Kasumi-1 (cell line): ENCODE data around the gene HTRA3.

Source experiments
- DNase-seq, 2 experiments: peaks; one replicate each; lab custom pipeline; 2025; lab: John Stamatoyannopoulos, UW

The HTRA3 gene

GRCh38 chr4:8234715-8235114 lies 34.8 kb upstream of the HTRA3 start:
- no peak for DNase-seq

DNA sequence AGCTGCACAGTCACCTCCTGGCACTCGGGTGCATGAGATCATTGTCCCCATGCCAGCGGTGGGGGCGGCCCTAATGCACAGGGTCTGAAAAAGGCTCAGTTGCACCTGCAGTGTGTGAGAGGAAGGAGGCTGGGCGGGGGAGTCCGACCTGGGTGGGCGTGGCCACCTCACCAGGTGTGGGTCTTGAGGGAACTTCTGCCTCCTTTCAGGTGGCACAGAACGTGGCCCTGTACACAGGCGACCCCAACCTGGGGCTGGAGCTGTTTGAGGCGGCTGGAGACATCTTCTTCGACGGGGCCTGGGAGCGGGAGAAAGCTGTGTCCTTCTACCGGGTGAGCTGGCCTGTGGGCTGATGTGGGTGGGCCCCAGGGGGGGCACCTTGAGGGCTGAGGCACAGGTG lies 34.3 kb upstream of the HTRA3 start:
- DNase-seq = no peak

DNA sequence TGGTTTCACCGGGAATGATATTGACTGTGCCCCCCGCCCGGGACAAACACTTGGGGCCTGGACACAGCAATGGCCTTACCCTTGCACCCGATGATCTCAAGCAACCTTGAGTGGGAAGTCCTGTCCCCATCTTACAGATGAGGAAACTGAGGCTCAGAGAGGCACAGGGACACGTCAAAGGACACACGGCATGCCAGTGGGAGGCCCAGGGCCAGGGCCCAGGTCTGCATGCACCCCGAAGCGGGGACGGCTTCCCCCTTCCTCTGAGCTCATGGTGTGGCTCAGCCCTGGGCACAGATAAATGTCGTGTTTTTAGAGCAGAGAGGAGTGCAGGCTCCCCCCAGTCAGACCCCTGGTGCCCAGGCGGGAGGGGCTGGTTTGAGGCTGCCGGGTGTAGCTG lies 33.9 kb upstream of the HTRA3 start:
- DNase-seq = no peak

GRCh38 chr4:8236106-8236919 lies 33.2 kb upstream of the HTRA3 start:
- DNase-seq = no peak

- no peak for DNase-seq
Observed at GRCh38 chr4:8236920-8237195, 32.7 kb upstream of the HTRA3 start.

GRCh38 chr4:8237256-8237989 lies 32.1 kb upstream of the HTRA3 start:
- DNase-seq = no peak

GRCh38 chr4:8238036-8238511 lies 31.5 kb upstream of the HTRA3 start:
- no peak for DNase-seq

DNA sequence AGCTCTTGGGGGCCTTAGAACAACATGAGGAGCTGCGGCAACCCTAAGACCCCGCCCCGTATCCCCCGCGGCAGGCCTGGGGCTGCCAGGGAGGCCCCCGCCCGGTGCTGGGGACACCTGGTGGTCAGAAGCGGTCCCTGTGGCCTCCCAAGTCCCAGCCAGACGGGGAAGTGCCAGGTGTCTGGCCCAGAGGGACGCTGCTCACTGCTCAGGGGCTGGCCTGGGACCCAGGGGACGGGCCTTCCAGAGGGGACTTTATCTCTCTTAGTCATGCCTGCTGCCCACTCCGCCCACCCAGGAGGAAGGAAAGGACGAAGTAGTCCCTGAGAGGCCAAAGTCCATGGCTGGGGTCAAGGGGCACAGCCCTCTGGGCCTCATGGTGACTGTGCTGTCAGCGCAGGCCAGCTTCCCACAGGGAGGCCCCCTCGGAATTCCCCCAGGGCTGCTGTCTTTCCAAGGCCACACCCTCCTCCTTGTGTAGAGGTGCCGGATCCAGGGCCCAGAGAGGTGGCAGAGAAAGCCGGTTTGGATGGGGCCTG lies 31.0 kb upstream of the HTRA3 start:
- no peak for DNase-seq

DNA sequence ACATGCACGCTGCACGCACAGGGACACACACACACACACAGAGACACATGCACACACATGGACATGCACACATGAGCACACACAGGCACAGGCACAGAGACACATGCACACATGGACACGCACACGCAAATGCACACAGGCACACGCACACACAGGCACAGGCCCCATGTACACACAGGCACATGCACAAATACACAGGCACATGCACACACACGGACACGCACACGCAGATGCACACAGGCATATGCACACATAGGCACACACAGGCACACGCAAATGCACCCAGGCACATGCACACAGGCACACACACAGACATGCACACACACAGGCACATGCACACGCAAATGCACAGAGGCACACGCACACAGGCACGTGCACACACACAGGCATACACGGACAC lies 30.3 kb upstream of the HTRA3 start:
- no peak for DNase-seq

GRCh38 chr4:8239661-8240060 lies 29.9 kb upstream of the HTRA3 start:
- no peak for DNase-seq

DNA sequence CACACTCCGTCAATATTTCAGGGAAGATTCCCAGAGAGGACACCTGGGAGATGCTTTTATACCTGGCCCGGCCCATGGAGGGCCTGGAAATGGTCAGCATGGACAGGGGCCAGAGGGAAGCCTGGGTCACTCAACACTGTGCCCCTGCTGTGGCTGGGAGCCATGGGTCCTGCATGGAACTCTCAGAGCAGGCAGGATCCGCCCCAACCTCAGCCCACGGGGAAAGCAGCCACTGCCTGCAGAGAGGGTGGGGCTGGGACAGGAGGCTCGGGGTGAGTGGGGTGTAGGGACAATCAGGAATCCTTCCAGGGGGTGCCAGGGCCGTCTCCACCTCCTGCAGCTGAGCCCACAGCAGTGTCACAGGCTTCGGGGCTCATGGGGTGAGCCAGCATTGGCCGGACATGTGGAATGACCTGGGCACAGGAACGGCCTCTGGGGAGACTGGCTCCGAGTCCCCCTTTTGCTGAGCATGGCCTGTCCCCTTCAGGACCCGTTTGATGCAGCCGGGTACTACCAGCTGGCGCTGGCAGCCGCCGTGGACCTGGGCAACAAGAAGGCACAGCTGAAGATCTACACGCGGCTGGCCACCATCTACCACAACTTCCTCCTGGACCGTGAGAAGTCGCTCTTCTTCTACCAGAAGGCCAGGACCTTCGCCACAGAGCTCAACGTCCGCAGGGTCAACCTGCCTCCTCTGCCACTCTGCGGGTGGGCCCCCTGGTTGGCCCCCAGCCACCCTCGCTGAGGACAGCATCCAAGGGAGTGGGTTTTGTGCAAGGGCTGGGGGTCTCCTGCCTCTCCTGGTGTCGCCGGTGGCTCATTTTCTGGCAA lies 29.1 kb upstream of the HTRA3 start:
- DNase-seq = no peak

GRCh38 chr4:8241211-8241779 lies 28.3 kb upstream of the HTRA3 start:
- no peak for DNase-seq

DNA sequence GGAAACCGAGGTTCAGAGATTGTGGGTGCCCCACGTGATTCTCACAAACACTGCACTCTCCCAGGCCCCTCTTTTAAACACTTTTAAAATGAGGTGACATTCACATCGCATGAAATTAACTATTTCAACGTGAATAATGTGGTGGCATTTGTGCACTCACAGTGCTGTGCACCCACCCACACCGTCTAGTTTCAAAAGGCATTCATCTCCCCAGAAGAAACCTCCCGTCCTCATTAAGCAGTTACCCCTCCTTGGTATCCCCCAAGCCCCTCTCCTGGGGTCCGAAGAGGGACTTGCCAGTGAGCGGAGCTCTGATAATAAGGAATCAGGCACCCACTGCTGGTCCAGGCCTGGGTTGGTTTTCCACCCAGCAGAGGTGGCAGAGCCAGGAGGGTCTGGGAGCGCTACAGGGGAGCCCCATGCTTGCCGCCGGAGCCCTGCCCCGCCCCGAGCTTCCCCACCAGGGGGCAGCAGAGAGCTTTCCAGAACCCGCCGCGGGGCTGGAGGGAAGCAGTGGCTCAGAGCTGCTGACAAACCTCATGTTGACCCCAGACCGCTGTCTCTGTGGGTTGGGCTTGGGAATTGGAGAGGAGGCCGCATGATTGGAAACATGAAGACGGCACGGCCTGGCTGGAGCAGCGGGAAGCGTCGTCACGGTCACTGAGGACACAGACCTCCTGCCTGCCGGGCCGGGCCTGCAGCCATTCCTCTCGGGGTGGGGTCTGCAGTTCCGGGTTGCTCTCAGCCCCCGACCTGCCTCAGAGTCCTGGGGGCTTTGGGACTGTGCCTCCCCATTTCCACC lies 27.5 kb upstream of the HTRA3 start:
- DNase-seq = peak; percentile 53 to 68

DNA sequence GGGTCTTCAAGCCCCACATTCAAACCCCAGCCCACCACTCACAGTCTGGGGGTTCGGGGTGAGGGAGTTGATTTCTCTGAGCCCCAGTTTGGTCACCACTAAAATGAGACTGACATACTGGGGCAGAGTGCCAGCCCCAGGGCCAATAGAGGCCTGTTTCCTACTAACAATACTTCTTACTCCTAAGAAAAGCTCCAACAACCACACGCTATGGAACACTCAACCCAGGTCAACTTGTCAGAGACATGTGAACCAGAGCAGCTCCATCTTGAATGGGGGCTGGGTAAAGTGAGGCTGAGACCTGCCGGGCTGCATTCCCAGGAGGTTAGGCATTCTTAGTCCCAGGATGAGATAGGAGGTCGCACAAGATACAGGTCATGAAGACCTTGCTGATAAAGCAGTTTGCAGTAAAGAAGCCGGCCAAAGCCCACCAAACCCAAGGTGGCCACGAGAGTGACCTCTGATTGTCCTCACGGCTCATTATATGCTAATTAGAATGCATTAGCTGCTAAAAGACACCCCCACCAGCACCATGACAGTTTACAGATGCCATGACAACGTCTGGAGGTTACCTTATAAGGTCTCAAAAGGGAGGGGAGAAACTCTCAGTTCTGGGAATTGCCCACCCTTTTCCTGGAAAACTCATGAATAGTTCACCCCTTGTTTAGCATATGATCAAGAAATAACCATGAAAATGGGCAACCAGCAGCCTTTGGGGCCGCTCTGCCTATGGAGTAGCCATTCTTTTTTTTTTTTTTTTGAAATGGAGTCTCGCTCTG lies 26.6 kb upstream of the HTRA3 start:
- DNase-seq = no peak

GRCh38 chr4:8244001-8244757 lies 25.4 kb upstream of the HTRA3 start:
- no peak for DNase-seq

GRCh38 chr4:8244931-8245460 lies 24.6 kb upstream of the HTRA3 start:
- no peak for DNase-seq

DNA sequence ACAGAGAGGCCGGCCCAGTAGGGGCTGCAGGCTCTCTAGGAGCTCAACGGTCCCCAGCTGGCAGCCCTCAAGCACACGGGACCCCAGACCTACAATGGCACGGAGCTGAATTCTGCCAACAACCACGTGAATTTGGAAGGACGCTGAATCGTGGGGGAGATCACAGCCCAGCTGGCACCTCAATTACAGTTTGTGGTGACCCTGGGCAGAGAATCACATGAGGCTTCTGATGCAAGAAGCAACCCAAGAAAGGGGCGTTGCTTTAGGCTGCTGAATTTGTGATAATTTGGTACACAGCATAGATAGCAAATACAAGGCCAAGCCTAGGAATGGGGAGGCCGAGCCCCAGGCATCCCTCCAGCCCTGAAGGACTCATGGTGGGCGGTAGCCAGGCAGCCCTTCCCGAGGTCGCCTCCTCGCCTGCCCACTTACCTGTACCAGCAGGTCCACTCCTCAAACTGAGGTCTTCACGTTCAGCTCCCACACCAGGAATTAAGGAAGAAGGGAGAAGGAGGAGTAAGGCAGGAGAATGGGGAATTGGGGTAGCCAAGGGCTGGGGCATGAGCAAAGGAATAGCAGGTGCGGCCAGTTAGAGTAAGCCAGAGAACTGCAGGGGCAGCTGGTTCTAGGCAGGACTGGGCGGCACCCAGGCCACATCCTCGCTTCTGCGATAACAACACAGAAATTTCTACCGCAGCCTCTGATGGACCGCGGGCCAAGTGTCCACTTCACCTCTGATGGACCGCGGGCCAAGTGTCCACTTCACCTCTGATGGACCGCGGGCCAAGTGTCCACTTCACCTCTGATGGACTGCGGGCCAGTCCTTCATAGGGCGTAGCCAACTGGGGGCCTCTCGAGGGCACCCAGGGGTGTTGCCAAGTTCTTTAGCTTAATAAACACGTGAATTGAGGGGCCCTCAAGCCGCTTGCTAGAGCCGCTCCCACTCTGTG lies 23.4 kb upstream of the HTRA3 start:
- DNase-seq = no peak
